ENCODE results near the gene TM4SF20. TPM values are rescaled to one million over a fixed set of nuclear protein-coding genes. Genes with fewer than 3 reads are reported as not detected.

Gene TM4SF20
- polyA plus RNA-seq, 1 experiment, result 1.1 TPM

DNA sequence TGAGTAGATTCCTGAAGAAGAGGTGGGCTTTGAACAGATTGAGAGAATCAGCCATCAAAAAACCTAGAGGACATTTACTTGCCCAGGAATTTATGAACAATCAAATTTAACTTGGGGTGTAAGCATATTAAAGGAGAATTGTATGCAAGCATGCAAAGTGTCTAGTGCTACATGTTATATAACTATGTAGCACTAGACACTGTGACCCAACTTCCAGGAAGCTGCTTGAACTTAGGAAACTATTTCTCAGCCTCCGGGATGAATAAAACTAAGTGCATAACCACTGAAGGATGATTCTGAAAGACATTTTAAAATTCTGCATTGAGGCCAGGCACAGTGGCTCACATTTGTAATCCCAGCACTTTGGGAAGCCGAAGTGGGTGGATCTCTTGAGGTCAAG is 41.7 kb downstream of the TM4SF20 start:
- Histone ChIP-seq H3K9me3 (ENCODE audit: control insufficient read depth, insufficient read depth, low read length) (no peaks in the 10 kb centered on the region), H3K27me3 (ENCODE audit: control insufficient read depth, insufficient read depth, low read length) (no peaks in the 10 kb centered on the region), H3K27ac (ENCODE audit: low read depth, low read length) (no peak overlapping the region), H3K4me3 (ENCODE audit: low read depth, low read length) (no peak overlapping the region)
- DNase-seq (ENCODE audit: low read depth, low spot score), result no peak
- CTCF ChIA-PET, result no interaction called here
- TF ChIP-seq, protein P1, sequence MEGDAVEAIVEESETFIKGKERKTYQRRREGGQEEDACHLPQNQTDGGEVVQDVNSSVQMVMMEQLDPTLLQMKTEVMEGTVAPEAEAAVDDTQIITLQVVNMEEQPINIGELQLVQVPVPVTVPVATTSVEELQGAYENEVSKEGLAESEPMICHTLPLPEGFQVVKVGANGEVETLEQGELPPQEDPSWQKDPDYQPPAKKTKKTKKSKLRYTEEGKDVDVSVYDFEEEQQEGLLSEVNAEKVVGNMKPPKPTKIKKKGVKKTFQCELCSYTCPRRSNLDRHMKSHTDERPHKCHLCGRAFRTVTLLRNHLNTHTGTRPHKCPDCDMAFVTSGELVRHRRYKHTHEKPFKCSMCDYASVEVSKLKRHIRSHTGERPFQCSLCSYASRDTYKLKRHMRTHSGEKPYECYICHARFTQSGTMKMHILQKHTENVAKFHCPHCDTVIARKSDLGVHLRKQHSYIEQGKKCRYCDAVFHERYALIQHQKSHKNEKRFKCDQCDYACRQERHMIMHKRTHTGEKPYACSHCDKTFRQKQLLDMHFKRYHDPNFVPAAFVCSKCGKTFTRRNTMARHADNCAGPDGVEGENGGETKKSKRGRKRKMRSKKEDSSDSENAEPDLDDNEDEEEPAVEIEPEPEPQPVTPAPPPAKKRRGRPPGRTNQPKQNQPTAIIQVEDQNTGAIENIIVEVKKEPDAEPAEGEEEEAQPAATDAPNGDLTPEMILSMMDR (IDR thresholded peaks at IDR 0.05; ENCODE audit: low read depth, low read length), result no peak
- POLR2A ChIA-PET, result no interaction called here

DNA sequence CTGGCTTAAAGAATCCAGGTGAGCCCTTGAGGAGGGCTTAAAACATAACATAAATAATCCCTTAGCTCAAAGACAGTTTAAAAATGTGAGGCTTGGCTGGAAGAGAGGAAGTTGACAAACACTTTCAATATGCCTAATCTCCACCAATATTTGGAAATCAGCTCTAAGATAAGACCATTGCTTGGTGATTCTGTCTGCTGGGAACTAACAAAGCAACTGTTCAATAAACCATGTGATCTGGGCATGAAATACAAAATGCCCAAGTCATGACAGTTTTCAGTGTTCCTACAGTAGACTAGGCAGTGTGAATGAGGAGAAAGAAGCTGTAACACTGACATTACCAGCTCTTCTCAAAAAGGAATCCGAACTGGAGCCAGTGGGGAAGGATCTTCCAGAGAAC is 43.4 kb downstream of the TM4SF20 start:
- no peak for DNase-seq (ENCODE audit: low read depth, low spot score)
- Histone ChIP-seq H3K27ac (ENCODE audit: low read depth, low read length) (no peak overlapping the region), H3K9me3 (ENCODE audit: control insufficient read depth, insufficient read depth, low read length) (no peaks in the 10 kb centered on the region), H3K4me3 (ENCODE audit: low read depth, low read length) (no peak overlapping the region), H3K27me3 (ENCODE audit: control insufficient read depth, insufficient read depth, low read length) (no peaks in the 10 kb centered on the region)
- ChIA-PET CTCF (interaction anchor here (0.9 to 2.0 kb wide), 3 partner anchors 10 to 97 kb away, joined by 3 to 5 read pairs (median 3); no protein-coding TSS in a partner anchor), POLR2A (no interaction called here)
- TF ChIP-seq, protein P1 (IDR thresholded peaks at IDR 0.05; ENCODE audit: low read depth, low read length), result no peak

DNA sequence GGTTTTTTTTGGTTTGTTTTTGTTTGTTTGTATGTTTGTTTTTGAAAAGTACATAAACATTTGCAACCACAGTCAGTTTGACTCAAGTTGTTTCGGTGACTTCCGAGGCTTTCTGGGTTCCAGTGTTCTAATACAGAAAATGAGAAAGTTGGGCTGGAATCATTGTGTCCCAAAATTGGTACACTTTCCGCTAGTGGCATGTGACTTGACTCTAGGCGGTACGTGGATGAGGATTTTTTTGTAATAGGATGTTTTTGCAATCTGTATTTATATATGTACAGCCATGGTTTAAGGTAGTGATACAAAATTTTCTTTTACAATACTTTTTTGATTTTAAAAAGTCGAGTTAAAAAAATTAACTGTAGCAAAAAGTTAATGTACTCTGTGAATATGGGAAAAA is 52.3 kb downstream of the TM4SF20 start:
- Histone ChIP-seq H3K27ac (ENCODE audit: low read depth, low read length) (no peak overlapping the region), H3K9me3 (ENCODE audit: control insufficient read depth, insufficient read depth, low read length) (no peaks in the 10 kb centered on the region; the same call in 1 of the 2 replicates), H3K4me3 (ENCODE audit: low read depth, low read length) (peak overlapping the region; percentile 87), H3K27me3 (ENCODE audit: control insufficient read depth, insufficient read depth, low read length) (no peaks in the 10 kb centered on the region)
- TF ChIP-seq, protein P1 (IDR thresholded peaks at IDR 0.05; ENCODE audit: low read depth, low read length), result no peak
- CTCF ChIA-PET, result interaction anchor here (1.3 kb wide), 1 partner anchor 79 kb away, joined by 3 read pairs; no protein-coding TSS in a partner anchor
- no peak for DNase-seq (ENCODE audit: low read depth, low spot score)
- POLR2A ChIA-PET, result no interaction called here

DNA sequence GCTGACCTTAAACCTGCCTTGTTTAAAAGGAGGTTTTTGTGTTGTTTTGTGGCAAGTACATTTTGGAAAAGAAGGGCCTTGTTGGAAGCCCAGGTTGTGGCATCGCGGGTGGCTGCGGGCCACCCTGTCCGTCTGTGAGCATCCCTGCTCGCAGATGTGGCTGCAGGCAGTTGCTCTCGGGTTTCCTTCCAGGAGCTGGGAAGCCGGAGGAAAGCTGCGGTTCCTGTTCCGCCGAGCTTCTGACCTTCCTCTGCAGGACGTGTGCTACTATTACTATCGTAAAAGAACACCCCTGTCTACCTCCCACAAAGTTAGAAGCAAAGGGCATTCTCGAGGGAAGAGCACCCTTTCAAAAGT is 53.3 kb downstream of the TM4SF20 start:
- Histone ChIP-seq H3K27me3 (ENCODE audit: control insufficient read depth, insufficient read depth, low read length) (no peaks in the 10 kb centered on the region), H3K9me3 (ENCODE audit: control insufficient read depth, insufficient read depth, low read length) (peaks cover 2% of the 10 kb centered on the region), H3K27ac (ENCODE audit: low read depth, low read length) (peak overlapping the region; percentile 84), H3K4me3 (ENCODE audit: low read depth, low read length) (peak overlapping the region; percentile 87)
- POLR2A ChIA-PET, result no interaction called here
- CTCF ChIA-PET, result interaction anchor here (0.8 kb wide), 1 partner anchor 10 kb away, joined by 3 read pairs; no protein-coding TSS in a partner anchor
- no peak for DNase-seq (ENCODE audit: low read depth, low spot score)
- TF ChIP-seq, protein P1 (IDR thresholded peaks at IDR 0.05; ENCODE audit: low read depth, low read length), result no peak

DNA sequence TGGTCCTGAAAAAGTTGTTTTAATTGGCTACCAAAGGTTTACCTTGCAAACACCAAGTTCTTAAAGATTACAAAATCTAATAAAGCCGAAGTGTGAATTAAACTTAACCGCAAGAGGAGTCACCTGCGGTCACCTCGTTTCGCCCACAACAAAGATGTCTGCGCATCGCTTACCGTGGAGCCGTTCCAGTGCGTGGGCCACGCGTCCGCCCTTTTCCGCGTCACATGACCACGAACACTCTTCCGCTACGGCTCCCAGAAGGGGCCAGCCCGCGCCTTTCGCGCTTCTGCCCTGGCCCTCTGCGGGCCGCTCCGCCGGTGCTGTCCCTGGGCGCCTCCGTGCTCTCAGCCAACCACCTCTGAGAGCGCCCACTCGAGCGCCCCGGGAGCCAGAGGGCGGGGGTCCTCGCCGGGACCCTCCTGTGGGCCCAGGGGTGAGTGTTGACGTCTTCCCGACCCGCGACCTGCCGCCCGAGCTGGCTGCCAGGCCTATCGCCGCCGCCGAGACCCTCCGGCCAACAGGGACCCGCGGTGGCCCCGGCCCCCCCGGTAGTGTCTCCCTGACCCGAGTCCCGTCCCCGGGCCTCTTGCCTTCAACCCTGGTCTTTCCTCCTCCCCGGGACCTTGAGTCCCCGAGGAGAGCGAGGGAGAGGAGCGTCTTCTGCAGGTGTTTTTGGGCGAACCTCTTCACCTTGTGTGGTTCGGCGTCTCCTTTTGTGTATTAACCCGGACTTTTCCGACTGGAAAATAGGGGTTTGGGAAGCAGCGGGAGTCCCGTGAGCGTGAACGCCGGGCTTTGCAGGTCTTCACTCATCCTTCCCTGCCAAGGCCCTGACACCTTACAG is 53.9 kb downstream of the TM4SF20 start, which contains the start of gene MFF:
TSS of gene MFF (plus strand) at position 257 of the 844 bp plus-strand sequence. CDS start 5,415 bp downstream, outside the sequence.
- CTCF ChIA-PET, result interaction anchor here (0.8 kb wide), 1 partner anchor 11 kb away, joined by 3 read pairs; no protein-coding TSS in a partner anchor
- H3K27me3 ChIP-seq (ENCODE audit: control insufficient read depth, insufficient read depth, low read length), result no peaks in the 10 kb centered on the region
- H3K27ac ChIP-seq (ENCODE audit: low read depth, low read length), result peak within 1 kb of the TSS; percentile 84
- POLR2A ChIA-PET, result no interaction called here
- peak within 1 kb of the TSS; percentile 87 for H3K4me3 ChIP-seq (ENCODE audit: low read depth, low read length)
- H3K9me3 ChIP-seq (ENCODE audit: control insufficient read depth, insufficient read depth, low read length), result peaks cover 7% of the 10 kb centered on the region
- TF ChIP-seq, protein P1 (IDR thresholded peaks at IDR 0.05; ENCODE audit: low read depth, low read length), result no peak; the same call in none of the 2 replicates
- peak; percentile 81 for DNase-seq (ENCODE audit: low read depth, low spot score)
